GM21381 (cell line): ENCODE data around the gene CH25H.

Source experiments
- ATAC-seq: cut with Tn5 transposase; IDR thresholded peaks from one replicate; pipeline ENCODE4 v1.9.1; 2021; ENCODE audit warnings: mild to moderate bottlenecking, moderate library complexity; ENCODE audit not compliant: unreplicated experiment

CH25H gene

DNA sequence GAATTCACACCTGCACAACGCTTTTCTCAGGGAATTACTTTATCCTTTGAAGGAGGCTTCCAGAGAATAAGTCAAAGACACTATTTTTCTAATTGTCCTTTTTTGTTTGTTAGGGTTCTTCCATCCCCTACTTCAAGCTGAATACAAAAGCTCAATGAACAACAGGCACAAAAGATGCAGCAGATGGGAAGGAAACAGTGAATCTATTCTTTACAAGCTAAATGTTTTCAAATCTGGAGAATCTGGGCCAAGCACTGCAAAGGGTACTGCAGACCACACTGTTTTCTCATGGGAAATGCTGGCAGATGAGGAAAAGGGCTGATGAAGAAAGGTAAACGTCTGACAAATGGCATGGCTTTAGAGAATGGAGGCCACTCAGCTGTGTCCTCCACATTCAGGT is 25.9 kb upstream of the CH25H start:
- ATAC-seq, result no peak

DNA sequence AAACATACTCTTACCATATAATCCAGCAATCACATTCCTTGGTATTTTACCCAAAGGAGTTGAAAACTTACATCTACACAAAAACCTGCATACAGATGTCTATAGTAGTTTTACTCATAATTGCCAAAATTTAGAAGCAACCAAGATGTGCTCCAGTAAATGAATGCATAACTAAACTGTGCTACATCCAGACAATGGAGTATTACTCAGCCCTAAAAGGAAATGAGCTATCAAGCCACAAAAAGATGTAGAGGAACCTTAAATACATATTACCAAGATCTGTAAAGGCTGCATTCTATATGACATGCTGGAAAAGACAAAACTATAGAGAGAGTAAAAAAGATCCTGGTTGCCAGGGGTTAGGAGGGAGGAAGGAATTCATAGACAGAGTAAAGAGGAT is 21.8 kb upstream of the CH25H start:
- ATAC-seq, result no peak

DNA sequence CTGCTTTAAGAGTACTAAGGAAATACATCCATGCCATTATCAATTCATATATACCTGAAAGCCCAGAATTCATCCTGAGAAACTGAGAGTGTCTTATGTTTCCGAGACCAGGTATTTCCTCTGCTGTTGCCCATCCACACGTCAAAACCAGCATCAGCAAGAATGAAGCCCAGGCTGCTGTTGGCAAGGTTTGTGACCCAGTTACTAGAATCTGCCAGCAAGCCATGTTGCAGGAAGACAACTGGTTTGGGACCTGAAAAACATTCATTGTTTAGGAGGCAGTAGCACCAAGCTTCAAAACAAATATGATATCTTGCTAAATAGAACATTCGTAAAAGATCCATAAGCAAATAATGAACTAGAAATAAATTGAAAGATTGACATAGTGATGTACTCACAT is 21.0 kb upstream of the CH25H start:
- ATAC-seq, result no peak

DNA sequence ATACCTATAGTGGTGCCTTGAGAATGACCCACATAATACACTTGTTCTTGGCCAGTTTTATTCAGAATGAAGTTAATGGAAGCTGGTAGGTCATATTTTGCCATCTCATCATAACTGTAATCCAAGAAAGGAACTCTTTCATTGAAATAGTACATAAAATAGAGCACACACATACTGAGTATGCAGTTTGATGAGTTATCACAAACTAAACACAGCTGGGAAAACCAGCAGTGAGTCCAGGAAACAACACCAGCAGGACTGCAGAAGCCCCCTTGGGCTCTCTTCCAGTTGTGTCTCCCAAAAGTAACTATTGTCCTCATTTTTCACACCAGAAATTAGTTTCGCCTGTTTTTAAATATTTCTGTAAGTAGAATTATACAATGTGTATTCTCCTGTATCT is 19.8 kb upstream of the CH25H start:
- ATAC-seq, result no peak

DNA sequence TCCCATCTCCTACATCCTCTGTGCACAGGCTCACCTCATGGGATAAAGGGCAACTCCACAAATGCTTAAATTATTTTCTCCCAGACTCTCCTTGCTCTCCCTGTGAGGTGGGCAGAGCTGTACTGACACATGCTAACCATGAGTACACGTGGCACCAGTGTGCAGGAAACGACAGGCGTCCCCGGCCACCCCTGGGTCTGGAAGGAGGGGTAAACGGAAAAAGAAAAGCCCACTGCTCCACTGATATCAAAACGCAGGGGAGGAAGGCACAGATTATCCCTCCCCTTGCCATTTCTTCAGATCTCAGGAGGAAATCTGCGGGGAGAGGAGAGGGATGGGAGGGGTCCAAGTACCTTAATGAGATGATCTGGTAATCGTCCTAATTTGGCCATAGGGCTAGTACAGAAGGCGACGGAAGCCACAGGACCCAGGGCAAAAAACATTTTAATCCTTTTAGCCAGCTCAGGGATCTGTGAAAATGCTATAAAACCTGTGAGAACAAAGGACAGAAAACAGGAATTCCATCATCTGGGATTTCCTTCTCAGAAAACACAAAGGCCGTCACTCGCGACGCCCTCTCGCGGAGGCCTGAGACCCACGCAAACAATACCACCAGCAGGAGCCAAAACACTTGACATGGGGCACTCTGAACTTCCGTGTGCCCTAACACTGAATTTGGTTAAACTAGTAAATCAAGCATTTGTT is 17.8 kb upstream of the CH25H start:
- no peak for ATAC-seq

DNA sequence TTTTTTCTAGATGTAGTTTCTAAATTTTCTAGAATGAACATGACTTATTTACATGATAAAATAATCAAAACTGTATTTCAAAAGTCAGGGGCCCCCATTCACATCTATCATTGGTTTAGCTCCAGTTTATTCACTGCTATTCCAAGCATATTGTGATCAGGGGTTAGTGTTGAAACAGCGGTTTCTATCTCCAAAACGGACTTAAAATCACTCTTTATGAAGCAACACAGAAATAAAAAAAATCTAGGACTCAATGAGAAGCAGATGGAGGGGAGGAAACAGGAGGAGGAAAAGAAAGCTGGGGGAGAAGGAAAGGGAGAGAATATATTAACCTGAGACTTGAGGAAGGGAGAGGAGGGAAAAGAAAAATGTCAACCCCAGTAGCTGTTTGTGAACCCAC is 14.8 kb upstream of the CH25H start:
- ATAC-seq, result no peak

DNA sequence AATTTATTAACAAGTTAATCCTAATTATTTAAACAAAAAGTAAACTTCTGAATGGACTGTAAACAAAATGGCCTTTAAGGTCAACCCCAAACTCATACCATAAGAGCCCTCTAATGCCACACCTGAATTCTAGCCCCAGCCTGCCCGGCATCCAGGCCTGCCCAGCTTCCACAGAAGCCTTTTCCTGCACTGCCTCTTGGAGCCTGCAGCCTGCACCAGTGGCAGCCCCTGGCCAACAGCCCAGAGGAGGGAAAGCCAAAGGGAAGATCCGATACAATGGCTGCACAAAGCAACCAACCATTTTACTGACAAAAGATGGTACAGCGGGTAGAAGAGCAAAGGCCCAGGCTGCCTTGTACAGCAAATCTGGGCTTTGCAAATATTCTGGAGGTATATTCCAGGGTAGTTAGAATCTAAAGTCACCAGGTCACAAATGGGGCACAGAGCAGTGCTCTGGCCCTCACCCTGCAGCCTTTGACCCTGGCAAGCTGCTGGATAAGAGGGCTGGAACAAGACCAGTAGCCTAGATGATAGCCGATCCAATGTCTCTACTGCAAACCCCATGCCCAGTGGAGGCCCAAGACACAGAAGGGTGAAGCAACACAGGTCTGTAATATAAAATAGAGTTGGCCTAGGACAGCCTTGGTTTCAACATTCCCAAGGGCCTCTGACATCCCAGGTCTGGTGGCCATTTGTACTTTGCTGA is 12.5 kb upstream of the CH25H start:
- ATAC-seq, result no peak

DNA sequence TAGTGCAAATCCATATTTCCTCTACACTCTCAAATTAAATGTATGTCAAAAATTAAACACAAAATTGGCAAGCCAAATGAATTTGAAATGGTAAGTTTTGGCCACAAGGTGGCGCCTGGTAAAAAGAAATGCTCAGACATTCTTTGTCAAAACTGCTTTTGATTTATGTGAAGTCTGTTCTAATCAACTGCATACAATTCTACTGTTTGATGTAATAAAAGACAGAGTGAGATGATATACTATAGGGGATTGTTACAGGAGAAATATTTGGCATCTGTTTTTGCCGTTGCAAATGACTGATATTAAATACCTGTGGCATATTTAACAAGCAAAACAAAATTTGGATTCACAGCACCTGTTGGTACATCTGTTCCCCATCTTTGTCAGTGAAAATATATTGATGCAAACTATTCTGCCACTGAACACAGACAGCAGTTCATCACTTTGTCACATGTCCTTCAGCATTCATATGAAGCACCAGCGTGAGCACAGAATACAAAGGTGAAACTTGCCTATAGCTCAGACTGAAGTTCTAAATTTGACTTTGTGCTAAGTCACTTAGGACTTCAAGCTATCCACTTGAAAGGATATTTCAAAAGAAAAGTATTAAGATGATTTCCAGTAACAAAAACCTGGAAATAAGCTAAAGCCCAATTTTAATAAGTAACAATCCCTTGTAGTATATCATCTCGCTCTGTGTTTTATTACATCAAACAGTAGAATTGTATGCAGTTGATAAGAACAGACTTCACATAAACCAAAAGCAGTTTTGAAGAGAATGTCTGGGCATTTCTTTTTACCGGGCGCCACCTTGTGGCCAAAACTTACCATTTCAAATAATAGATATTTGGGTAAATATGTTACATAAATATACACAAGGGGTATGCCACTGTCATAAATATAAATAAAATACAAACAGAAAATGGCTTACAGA is 10.2 kb upstream of the CH25H start:
- ATAC-seq, result no peak

DNA sequence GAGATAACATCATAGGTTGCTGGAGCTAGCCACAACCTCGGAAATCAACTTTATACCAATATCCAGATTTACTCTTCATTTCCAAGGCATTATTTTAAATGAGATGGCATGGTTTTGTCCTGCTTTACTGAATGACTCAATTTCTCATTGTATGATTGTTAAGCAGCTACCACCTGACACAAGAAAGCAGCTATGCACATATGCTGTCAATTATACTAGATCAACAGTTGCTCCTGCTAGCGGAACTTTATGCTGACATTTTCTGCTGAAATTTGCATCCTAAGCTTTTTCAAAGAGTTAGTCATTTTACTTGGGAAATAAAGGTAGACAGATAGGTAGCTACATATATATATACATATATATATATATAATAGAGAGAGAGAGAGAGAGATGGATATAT is 8.9 kb upstream of the CH25H start:
- no peak for ATAC-seq

DNA sequence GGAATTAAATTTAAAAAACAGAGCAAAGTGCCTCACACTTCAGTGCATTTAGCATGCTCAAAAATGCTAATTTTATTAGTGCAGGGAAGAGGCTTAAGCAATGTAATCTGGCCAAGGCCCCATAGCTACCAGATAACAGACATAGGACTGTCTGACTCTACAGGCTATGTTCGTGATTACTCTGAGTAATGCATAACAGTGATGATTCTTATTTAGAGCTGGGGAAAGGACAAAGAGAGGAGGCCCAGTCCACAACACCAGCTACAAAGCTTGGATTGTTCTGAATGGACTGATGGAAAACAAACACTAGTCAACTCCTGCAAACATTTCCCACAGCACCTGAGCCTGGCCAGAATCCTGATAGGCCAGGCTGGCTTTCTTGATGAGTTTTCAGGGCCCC is 8.4 kb upstream of the CH25H start:
- ATAC-seq, result no peak

DNA sequence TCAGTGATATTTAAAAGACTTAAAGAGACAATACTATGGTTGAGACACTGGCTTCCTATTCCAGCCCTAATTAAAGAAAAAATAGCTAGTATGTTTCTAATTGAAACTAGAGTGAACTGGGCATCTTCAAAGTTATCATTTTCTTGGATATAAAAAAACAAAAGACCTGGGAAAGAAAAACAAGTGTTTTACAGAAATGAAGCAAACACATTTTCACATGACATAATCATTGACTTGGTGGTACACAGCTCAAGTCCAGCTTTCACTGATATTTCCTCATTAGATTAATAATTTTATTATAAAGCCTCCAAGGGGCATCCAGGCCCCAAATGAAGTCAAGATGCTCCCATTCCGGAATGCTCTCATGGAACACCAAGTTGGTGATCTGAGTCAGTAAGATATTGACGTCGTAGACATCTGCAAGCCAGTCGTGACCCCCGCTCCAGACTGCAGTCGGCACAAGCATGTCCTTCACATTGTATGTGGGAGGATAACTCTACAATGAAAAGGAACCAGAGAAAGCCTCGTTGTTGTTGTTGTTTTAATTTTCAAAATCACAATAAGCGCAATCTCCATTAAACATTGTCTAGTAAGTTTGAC is 7.5 kb upstream of the CH25H start:
- no peak for ATAC-seq

DNA sequence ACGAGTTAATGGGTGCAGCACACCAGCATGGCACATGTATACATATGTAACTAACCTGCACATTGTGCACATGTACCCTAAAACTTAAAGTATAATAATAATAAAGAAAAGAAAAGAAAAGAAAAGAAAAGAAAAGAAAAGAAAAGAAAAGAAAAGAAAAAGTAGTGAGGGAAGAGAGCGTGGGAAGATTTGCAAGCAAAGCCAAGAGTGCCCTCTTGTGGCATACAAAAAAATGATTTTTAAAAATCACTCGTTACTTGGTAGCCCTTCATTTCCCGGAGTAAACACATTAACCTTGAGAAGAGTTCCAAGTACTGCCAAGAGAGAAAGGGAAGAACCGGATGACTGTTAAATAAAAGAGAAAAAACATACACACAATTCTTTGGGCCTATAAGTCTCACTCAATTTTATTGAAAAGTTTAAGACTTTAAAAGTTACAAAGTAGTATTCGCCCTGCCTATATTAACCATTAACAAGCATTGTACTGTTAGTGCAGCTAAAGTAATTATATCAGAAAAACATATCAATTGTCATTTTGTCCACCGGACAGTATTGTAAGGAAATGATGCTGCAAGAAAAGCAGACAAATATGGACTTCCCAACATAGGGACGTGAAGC is 6.2 kb upstream of the CH25H start:
- ATAC-seq, result no peak

DNA sequence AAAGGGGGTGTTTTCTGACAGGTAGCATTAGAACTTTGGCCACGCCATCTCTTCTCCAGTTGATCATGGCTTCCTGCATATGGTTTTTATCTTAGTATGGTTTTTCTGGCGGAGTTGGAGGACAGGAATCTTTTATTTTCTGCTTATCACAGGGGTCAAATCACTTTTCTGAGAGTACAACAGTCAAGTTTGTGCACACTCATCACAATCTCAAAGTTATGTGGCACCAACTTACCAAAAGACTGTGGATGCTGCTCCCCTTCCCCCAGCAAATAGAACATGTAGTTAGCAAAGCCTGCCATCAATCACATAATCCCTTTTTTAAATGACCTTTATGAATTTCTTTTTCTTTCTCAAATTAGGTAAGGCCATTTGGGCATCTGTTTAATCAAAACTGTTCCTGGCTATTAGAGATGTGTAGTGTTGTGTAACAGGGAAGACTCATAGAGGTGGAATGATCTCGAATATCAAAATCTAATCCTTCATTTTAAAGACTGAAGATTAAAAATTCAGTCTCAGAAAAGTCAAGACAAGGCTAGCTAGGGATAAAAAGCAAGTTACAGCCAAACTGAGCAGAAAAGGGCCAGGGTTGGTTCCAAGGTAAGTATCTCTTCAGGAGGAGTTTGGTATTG is 3.8 kb upstream of the CH25H start:
- no peak for ATAC-seq

DNA sequence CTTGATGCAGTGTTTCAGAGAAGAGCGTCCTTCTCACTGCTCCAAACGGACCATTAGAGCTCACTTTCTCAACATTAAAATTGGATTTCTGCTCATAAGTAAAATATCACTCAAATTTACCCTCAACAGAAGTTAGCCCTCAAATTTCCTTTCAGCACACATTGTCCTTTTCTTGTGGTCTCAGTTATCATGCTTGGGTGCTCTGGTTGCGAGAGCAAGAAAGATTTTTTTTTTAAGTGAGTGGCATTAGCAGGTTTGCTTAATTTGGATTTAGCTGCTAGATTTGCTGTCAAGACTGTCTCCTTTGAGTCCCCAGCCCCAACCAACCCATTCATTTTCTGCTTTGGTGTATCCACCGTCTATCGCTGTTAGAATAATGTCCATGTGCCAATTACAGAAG is 2.6 kb upstream of the CH25H start:
- ATAC-seq, result no peak

DNA sequence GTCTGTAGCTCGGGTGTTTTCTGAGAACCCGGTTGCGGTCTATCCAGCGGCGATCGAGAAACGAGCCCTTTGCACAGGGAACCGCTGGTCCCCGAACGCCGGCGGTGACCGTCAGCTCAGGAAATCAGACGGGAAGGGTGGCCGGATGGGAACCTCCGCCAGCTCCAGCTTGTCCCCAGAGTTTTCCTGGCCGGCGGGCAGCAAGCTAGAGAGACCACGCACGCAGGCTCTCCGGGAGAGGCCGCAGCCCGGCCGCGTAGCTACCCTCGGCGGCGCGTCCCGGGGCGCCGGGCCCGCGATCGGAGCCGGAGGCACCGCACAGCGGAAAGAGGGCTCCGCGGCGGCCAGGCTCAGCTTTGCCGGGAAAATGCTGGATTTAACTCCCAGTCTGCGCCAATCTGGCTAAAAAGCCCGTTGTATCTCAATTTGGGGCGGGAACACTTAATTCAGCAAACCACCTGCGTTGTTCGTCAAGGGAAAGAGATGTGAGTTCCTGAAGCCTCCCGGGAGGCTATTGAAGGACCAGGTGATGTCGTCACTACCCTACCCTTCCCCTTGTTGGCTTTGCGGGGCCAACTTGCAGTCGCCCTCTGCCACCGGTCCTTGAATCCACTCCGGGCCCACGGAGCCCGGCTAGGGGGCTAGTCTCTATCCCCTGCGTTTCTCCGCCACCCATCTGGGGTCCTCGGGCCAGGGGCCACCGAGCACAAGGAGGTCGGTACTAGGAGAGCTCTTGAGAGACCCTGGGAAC is 859 bp upstream of the CH25H start:
- ATAC-seq, result no peak

DNA sequence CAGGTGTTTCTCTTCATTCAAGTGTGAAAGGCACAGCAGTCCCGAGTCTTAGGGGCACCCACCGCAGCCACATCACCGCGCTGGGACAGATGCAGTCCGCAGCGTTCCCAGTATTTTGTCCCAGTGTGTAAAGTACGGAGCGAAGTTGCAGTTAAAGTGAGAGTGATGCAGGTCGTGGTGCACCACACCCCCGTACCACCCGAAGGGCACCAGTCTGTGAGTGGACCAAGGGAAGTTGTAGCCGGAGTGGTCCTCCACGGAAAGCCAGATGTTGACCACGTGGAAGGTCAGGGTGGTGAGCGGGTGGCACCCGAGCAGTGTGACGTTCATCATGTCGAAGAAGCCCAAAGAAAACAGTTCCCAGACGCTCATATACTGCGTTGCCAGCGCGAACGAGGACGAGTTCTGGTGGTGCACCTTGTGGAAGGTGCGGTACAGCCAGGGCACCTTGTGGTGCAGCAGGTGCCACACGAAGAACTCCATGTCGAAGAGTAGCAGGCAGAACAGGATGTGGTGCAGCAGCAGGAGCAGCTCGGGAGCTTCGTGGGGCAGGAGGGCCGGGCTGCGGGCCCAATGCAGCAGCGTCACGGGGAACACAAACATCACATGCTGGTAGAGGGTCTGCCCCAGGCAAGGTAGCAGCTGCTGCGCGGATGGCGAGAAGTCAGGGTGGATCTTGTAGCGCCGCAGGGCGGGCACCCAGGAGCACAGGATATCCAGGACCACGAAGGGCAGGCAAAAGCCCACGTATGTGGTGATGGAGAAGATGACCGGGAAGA is 526 bp downstream of the CH25H start:
- ATAC-seq, result no peak

DNA sequence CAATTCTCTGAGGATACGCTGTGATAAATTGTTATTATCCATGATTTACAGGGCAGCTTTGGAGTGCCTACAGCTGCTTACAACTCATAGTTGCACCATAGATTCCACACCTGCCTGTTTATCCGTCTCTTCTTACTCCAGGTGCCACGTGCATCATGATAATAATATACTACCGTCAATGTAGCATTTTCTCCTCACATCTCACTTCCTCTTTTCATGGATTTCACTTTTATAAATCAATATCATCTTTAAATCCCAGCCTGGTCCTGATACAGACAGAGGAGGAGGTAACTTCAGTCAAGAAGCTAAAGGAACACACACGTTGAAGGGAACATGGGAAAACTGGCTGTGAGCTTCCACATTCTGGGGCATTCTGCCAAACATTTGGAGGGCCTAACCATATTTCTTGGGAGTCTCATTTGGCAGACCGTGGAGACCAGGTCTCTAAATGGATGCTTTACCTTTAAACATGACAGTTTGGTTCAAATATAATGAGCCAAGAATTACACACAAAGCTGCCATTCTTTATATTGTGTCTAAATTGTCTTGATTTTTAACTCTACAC is 2.4 kb downstream of the CH25H start:
- no peak for ATAC-seq

DNA sequence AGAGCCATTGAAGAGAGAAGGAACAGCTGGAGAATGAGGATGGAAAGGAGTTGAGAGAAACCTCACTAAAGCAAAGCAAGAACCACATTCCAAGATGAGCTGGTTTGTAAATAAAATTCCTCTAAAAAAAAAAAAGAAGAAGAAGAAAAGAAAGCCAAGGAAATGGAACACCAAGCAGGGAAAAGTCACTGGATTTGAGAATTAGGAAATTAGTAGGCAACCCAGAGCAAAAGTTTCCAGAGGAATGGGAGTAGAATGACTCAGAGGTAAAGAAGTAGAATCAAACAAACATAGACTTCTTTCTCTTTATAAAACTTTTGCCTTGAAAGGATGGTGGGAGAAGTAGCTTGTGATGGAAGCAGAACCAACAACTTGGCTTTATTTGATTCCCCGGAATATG is 3.9 kb downstream of the CH25H start:
- no peak for ATAC-seq

DNA sequence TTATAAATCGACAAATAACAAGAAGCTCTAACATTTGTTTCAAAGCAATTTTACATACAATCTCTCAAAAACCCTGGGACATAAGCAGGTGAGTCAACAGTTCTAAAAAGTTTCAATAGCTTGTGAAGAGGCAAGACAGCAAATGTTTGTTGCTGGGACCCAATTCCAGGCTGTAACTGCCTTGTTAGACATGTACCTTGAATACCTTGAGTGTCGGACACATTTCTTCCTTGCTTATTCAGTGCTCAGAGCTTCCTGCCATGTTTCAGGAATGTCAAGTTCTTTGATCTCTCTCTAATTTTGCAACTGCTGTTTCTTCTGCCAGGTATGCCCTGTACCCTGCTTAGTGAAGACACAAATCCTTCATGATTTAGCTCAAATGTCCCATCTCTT is 5.1 kb downstream of the CH25H start:
- ATAC-seq, result no peak
